SK-N-SH treated with all-trans-retinoic acid at 6 μM for 48 hours (cell line): ENCODE measurements around the gene FARS2.

Source experiments
- ATAC-seq: fragments of 200-7000 bp; cut with Tn5 transposase; 3 replicates; pipeline ENCODE4 v1.9.1; 2020; ENCODE audit warnings: mild to moderate bottlenecking, moderate library complexity
- ARNTL ChIP-seq: fragments of 450-650 bp; formaldehyde crosslinking; IDR thresholded peaks from 2 replicates; pipeline ENCODE4 v1.5.0; 2020; ENCODE audit warnings: low read depth, mild to moderate bottlenecking, moderate library complexity, borderline replicate concordance
- BACH2 ChIP-seq: fragments of 250-450 bp; sonication (Bioruptor Pico); IDR thresholded peaks from 2 replicates; pipeline ENCODE4 v1.9.0; 2021; ENCODE audit warnings: mild to moderate bottlenecking, borderline replicate concordance
- CSDC2 ChIP-seq: fragments of 250-450 bp; sonication (Bioruptor Pico); IDR thresholded peaks from 2 replicates; pipeline ENCODE4 v1.5.0; 2020; ENCODE audit warnings: mild to moderate bottlenecking, moderate library complexity
- ESRRG ChIP-seq: fragments of 250-450 bp; sonication (Bioruptor Pico); IDR thresholded peaks from 2 replicates; pipeline ENCODE4 v1.6.1; 2021; ENCODE audit warnings: mild to moderate bottlenecking
- GLIS3 ChIP-seq: fragments of 250-450 bp; sonication (Bioruptor Pico); IDR thresholded peaks from 2 replicates; pipeline ENCODE4 v1.5.0; 2020; ENCODE audit warnings: mild to moderate bottlenecking, moderate library complexity
- ISL1 ChIP-seq: fragments of 250-450 bp; sonication (Bioruptor Pico); IDR thresholded peaks from 2 replicates; pipeline ENCODE4 v2.1.2; 2022; ENCODE audit warnings: mild to moderate bottlenecking, moderate library complexity
- OSR1 ChIP-seq: fragments of 250-450 bp; sonication (Bioruptor Pico); IDR thresholded peaks from 2 replicates; pipeline ENCODE4 v1.8.0; 2022; ENCODE audit warnings: moderate library complexity, mild to moderate bottlenecking, inconsistent platforms
- PATZ1 ChIP-seq: fragments of 250-450 bp; sonication (Bioruptor Pico); IDR thresholded peaks from 2 replicates; pipeline ENCODE4 v1.8.0; 2020; ENCODE audit warnings: mild to moderate bottlenecking, moderate library complexity, borderline replicate concordance
- POU6F1 ChIP-seq: fragments of 250-450 bp; sonication (Bioruptor Pico); IDR thresholded peaks from 2 replicates; pipeline ENCODE4 v1.8.0; 2021; ENCODE audit warnings: low read depth, mild to moderate bottlenecking, moderate library complexity, borderline replicate concordance
- PPARA ChIP-seq: fragments of 250-450 bp; sonication (Bioruptor Pico); IDR thresholded peaks from 2 replicates; pipeline ENCODE4 v1.5.0; 2020; ENCODE audit warnings: mild to moderate bottlenecking, borderline replicate concordance
- RARB ChIP-seq: fragments of 250-450 bp; sonication (Bioruptor Pico); IDR thresholded peaks from 2 replicates; pipeline ENCODE4 v1.8.0; 2021; ENCODE audit warnings: mild to moderate bottlenecking, moderate library complexity
- SNAI2 ChIP-seq: fragments of 250-450 bp; sonication (Bioruptor Pico); IDR thresholded peaks from 2 replicates; pipeline ENCODE4 v1.5.0; 2020; ENCODE audit warnings: mild to moderate bottlenecking, moderate library complexity
- TCF4 ChIP-seq: fragments of 250-450 bp; sonication (Bioruptor Pico); IDR thresholded peaks from 2 replicates; pipeline ENCODE4 v1.8.0; 2021; ENCODE audit warnings: mild to moderate bottlenecking, moderate library complexity, borderline replicate concordance
- TOX ChIP-seq: fragments of 250-450 bp; sonication (Bioruptor Pico); IDR thresholded peaks from 2 replicates; pipeline ENCODE4 v1.8.0; 2021; ENCODE audit warnings: mild to moderate bottlenecking, moderate library complexity, borderline replicate concordance
- ZC3H10 ChIP-seq: fragments of 250-450 bp; sonication (Bioruptor Pico); IDR thresholded peaks from 2 replicates; pipeline ENCODE4 v1.5.1; 2021; ENCODE audit warnings: mild to moderate bottlenecking, moderate library complexity
- ZFP3 ChIP-seq: fragments of 250-450 bp; sonication (Bioruptor Pico); IDR thresholded peaks from 2 replicates; pipeline ENCODE4 v1.5.0; 2020; ENCODE audit warnings: mild to moderate bottlenecking, moderate library complexity
- ZFP30 ChIP-seq: fragments of 450-650 bp; formaldehyde crosslinking; IDR thresholded peaks from 2 replicates; pipeline ENCODE4 v1.5.0; 2022; ENCODE audit warnings: mild to moderate bottlenecking, moderate library complexity
- ZNF565 ChIP-seq: fragments of 450-650 bp; formaldehyde crosslinking; conservative IDR thresholded peaks from 2 replicates; pipeline ENCODE4 v1.5.0; 2020; ENCODE audit warnings: low read depth, mild to moderate bottlenecking, moderate library complexity
- ZNF70 ChIP-seq: fragments of 450-650 bp; formaldehyde crosslinking; IDR thresholded peaks from 2 replicates; pipeline ENCODE4 v1.5.0; 2020; ENCODE audit warnings: mild to moderate bottlenecking, moderate library complexity
- ZNF8 ChIP-seq: fragments of 450-650 bp; formaldehyde crosslinking; IDR thresholded peaks from 2 replicates; pipeline ENCODE4 v1.5.0; 2020; ENCODE audit warnings: mild to moderate bottlenecking, moderate library complexity
- TF ChIP-seq, protein P1 (sequence below): fragments of 250-450 bp; sonication (Bioruptor Pico); IDR thresholded peaks from 2 replicates; pipeline ENCODE4 v1.5.1; 2021; ENCODE audit warnings: mild to moderate bottlenecking, moderate library complexity
- TF ChIP-seq, protein P2 (sequence below): fragments of 250-450 bp; sonication (Bioruptor Pico); IDR thresholded peaks from 2 replicates; pipeline ENCODE4 v1.5.1; 2020; ENCODE audit warnings: low read depth, mild to moderate bottlenecking, moderate library complexity
- TF ChIP-seq, protein P3 (sequence below): fragments of 250-450 bp; sonication (Bioruptor Pico); IDR thresholded peaks from 2 replicates; pipeline ENCODE4 v1.5.0; 2020; ENCODE audit warnings: mild to moderate bottlenecking, moderate library complexity

The FARS2 gene

DNA sequence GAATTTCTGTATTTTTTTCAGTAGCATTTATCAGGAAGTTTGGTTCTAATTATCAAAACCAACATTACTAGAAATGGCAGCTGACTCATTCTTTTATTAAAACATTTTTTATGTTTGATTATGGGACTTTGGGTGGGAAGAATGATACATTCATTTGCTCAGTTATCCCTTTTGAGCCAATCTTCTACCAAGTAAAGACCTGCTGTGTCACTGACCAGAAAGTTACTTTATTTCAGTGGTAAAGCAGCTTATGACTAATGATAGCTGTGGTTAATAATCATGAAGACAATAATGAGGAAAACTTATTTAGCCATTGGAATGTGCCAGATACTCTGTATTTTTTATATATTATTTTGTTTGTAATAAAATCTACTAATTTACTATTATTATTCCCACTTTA lies 142.3 kb downstream of the FARS2 start:
- no peak for ATAC-seq
- TF ChIP-seq ZFP30 (CRISPR knock-in tag) (no peak), ZNF70 (CRISPR knock-in tag) (no peak), TCF4 (no peak), PPARA (CRISPR knock-in tag) (no peak), ISL1 (CRISPR knock-in tag) (no peak), BACH2 (no peak), ZNF565 (CRISPR knock-in tag) (no peak), ESRRG (CRISPR knock-in tag) (no peak), PATZ1 (no peak), SNAI2 (CRISPR knock-in tag) (no peak), CSDC2 (no peak), TOX (CRISPR knock-in tag) (no peak), ZNF8 (CRISPR knock-in tag) (no peak)
- TF ChIP-seq, protein P1, sequence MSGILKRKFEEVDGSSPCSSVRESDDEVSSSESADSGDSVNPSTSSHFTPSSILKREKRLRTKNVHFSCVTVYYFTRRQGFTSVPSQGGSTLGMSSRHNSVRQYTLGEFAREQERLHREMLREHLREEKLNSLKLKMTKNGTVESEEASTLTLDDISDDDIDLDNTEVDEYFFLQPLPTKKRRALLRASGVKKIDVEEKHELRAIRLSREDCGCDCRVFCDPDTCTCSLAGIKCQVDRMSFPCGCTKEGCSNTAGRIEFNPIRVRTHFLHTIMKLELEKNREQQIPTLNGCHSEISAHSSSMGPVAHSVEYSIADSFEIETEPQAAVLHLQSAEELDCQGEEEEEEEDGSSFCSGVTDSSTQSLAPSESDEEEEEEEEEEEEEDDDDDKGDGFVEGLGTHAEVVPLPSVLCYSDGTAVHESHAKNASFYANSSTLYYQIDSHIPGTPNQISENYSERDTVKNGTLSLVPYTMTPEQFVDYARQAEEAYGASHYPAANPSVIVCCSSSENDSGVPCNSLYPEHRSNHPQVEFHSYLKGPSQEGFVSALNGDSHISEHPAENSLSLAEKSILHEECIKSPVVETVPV (CRISPR knock-in tag) = no peak
- TF ChIP-seq, protein P2, sequence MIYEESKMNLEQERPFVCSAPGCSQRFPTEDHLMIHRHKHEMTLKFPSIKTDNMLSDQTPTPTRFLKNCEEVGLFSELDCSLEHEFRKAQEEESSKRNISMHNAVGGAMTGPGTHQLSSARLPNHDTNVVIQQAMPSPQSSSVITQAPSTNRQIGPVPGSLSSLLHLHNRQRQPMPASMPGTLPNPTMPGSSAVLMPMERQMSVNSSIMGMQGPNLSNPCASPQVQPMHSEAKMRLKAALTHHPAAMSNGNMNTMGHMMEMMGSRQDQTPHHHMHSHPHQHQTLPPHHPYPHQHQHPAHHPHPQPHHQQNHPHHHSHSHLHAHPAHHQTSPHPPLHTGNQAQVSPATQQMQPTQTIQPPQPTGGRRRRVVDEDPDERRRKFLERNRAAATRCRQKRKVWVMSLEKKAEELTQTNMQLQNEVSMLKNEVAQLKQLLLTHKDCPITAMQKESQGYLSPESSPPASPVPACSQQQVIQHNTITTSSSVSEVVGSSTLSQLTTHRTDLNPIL = no peak
- TF ChIP-seq, protein P3, sequence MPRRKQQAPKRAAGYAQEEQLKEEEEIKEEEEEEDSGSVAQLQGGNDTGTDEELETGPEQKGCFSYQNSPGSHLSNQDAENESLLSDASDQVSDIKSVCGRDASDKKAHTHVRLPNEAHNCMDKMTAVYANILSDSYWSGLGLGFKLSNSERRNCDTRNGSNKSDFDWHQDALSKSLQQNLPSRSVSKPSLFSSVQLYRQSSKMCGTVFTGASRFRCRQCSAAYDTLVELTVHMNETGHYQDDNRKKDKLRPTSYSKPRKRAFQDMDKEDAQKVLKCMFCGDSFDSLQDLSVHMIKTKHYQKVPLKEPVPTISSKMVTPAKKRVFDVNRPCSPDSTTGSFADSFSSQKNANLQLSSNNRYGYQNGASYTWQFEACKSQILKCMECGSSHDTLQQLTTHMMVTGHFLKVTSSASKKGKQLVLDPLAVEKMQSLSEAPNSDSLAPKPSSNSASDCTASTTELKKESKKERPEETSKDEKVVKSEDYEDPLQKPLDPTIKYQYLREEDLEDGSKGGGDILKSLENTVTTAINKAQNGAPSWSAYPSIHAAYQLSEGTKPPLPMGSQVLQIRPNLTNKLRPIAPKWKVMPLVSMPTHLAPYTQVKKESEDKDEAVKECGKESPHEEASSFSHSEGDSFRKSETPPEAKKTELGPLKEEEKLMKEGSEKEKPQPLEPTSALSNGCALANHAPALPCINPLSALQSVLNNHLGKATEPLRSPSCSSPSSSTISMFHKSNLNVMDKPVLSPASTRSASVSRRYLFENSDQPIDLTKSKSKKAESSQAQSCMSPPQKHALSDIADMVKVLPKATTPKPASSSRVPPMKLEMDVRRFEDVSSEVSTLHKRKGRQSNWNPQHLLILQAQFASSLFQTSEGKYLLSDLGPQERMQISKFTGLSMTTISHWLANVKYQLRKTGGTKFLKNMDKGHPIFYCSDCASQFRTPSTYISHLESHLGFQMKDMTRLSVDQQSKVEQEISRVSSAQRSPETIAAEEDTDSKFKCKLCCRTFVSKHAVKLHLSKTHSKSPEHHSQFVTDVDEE (CRISPR knock-in tag) = no peak

- no peak for ATAC-seq
- no peak for TF ChIP-seq RARB
- TF ChIP-seq ESRRG (CRISPR knock-in tag) = no peak
- no peak for TF ChIP-seq ZFP30 (CRISPR knock-in tag)
- TF ChIP-seq ZFP3 (CRISPR knock-in tag) = no peak
- no peak for TF ChIP-seq OSR1
- no peak for TF ChIP-seq ZNF565 (CRISPR knock-in tag)
- TF ChIP-seq ARNTL (CRISPR knock-in tag) = no peak
- TF ChIP-seq ZNF70 (CRISPR knock-in tag) = no peak
- TF ChIP-seq, protein P1 (CRISPR knock-in tag) = no peak
- TF ChIP-seq, protein P3 (CRISPR knock-in tag) = no peak
- no peak for TF ChIP-seq TOX (CRISPR knock-in tag)
- TF ChIP-seq, protein P2 = no peak
- TF ChIP-seq ZNF8 (CRISPR knock-in tag) = no peak
- no peak for TF ChIP-seq ISL1 (CRISPR knock-in tag)
- no peak for TF ChIP-seq ZC3H10
- TF ChIP-seq GLIS3 (CRISPR knock-in tag) = no peak
- no peak for TF ChIP-seq POU6F1
- no peak for TF ChIP-seq PATZ1
Measured at GRCh38 chr6:5405976-5406375, 144.7 kb downstream of the FARS2 start.
